HG03565 (cell line): Measurements from ENCODE around the gene CBX6.
"Not testable (repeated sequence)": the region's sequence is repeated elsewhere in the genome, so short reads cannot be mapped to it uniquely, and the experiment has no call there.

Experiments used
- ATAC-seq: cut with Tn5 transposase; IDR thresholded peaks from one replicate; pipeline ENCODE4 v1.9.1; 2021; ENCODE audit warnings: mild to moderate bottlenecking, moderate library complexity; ENCODE audit not compliant: unreplicated experiment

CBX6 gene

DNA sequence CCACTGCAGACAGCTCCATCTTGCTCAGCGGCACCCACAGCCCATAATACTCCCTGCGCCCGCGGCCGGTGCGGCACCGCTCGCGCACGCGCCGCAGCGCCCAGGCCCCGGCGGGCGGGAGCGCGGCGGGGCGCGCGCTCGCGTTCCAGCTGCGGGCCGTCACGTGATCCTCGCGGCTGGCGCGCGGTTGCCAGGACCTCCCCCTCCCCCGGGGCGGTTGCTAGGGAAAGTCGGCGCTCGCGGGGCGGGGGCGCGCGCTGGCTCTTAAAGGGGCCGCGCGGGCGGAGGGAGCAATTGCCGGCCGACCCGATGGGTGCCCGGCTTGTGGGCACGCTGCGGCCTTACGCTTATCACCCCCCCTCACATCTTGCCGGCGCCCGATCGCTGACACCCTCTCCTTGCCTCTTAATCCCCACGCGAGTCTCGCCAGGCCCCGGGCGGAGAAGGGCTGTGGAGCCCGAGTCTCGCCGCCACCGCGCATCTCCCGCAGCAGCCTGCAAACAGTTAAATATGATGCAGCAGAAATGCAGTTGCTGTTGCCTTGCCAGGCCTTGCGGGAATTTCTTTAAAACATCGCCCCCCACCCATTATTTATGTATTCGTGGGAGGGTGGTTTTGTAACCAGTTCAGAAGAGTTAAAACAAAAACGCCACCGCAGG is at the start of gene CBX6:
TSS of gene CBX6 (minus strand) at position 45 of the 659 bp plus-strand sequence. CDS start at position 19, 26 bp downstream.
- ATAC-seq, result peak; percentile 60

GRCh38 chr22:38921806-38922205 is 49.8 kb upstream of the CBX6 start:
- ATAC-seq, result no peak

- no peak for ATAC-seq
These were observed 49.1 kb upstream of the CBX6 start for GRCh38 chr22:38921120-38921519.

DNA sequence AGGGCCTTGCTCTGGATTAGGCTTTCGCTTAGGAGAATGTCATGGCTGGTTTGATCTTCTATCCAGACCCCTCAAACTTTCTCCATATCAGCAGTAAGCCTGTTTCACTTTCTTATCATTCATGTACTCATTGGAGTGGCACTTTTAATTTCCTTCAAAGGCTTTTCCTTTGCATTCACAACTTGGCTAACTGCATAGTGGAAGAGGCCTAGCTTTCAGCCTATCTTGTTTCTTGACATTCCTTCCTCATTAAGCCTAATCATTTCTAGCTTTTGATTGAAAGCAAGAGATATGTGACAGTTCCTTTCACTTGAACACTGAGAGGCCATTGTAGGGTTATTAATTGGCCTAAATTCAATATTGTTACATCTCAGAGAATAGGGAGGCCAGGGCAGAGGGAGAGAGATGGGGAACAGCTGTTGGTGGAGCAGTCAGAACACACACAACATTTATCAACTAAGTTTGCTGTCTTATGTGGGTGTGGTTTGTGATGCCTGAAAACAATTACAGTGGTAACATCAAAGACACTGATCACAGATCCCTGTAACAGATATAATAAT is 47.7 kb upstream of the CBX6 start:
- ATAC-seq, result no peak

- no peak for ATAC-seq
These were observed 39.4 kb upstream of the CBX6 start for GRCh38 chr22:38911434-38911833.

DNA sequence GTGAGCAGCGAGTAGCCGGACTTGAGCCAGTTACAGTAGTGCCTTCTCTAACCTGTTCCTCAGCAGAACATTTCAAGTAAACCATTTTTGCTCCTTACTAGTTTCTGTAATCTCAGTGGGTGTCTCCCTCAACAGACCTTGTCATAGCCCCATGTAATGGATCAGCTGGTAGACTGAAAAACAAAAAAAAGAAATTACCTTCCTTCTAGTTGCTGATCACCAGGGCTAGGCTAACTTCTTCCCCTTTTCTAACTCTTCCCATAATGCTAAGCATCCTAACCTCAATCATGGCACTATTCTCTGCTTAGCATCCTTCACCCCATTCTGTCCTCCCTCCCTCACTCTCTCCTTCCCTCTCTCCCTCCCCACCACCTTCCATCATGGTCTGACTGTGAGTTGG is 35.8 kb upstream of the CBX6 start:
- ATAC-seq, result no peak

DNA sequence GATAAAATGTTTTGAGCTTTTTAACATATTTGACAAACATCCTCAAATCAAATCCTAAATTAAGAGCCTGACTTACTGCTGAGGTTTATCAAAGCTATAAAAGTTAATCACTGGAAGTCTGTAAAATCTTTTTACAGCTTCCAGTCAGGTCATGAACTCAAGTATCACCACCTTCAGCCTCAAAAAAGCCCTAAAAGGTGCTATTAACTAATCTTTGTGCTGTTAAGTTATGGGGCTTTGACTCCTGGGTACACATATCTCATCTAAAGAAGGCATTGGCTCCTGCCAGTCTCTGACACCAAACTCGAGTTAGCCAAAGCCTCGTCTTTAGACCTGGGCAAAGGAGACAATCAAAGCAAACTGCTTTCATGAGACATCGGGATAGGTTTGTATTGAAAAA is 34.0 kb upstream of the CBX6 start:
- ATAC-seq, result no peak

GRCh38 chr22:38904052-38904617 is 32.1 kb upstream of the CBX6 start:
- ATAC-seq, result not testable (repeated sequence)

- no peak for ATAC-seq
These were observed 29.2 kb upstream of the CBX6 start for GRCh38 chr22:38901111-38901641.

- no peak for ATAC-seq
These were observed 28.7 kb upstream of the CBX6 start for GRCh38 chr22:38900677-38901076.

DNA sequence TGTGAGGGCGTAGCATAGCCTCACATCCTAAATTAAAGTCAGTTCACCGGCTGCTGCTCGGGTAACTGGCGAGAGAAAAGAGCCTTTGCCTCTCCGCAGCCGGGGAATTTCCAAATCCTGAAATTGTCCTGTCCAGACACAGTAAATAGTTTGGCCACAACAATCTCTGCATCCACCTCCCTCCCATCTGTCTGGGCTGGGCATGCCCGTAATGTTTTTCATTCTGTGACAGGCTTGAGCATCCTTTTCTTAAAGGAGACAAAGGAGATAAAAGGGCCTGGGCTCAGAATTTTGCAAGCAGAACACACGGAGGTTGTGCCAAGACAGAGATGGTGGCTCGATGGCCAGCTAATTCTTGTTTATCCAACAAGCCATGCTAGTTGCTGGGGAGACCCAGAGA is 19.2 kb upstream of the CBX6 start:
- ATAC-seq, result no peak

- no peak for ATAC-seq
These were observed 18.4 kb upstream of the CBX6 start for GRCh38 chr22:38890377-38890776.

- ATAC-seq, result no peak
These were observed 14.3 kb upstream of the CBX6 start for GRCh38 chr22:38886333-38886732.

- no peak for ATAC-seq
These were observed 11.1 kb upstream of the CBX6 start for GRCh38 chr22:38882972-38883622.

- no peak for ATAC-seq
These were observed 10.2 kb upstream of the CBX6 start for GRCh38 chr22:38881997-38882879.

DNA sequence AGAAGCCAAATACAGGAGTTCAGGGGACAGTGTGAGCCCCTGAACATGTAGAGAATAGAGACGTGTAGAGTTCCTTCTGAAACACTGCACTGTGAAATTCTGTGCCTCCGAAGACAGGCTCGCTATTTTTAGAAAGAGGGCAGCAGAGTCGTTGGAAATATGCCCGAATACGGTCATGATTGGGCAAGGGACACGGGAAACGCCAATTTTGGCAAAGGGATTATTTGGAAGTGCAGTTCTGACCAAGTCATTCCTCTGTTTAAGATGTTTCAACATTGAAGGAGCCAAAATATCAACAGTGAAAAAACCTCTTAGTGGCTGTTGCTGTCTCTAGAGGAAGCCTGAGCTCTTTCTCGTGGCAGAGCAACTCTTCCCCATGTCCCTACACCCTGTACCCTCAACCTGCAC is 9.5 kb upstream of the CBX6 start:
- ATAC-seq, result no peak

- no peak for ATAC-seq
These were observed 7.9 kb upstream of the CBX6 start for GRCh38 chr22:38879961-38880360.

DNA sequence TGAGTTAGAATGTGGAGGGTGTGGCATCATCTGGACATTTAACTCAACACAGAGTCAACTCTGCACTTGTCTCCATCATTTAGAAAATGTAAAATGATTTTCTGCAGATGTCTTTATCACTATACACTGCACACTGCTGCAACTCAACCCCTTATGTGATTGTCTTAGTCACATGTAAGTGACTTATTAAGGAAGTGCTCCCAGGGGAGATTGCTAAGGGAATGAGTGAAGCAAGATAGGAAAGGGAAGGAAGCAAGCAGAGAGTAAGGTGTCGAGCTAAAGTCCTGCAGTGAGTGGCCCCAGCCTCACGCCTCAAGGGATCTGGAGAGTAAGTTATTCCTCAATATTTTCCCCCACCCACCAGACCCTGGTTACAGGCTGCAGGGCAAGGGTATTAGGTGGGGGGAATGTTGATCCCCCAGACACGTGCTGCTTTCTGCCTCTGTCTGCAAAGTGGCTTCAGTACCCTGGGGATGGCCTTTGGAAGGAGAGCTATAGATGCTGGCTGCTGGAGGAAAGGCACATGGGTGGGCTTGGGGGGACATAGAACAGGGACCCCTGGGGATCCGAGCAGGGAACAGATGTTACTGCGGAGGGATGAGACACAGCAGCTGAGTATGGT is 7.2 kb upstream of the CBX6 start:
- no peak for ATAC-seq

DNA sequence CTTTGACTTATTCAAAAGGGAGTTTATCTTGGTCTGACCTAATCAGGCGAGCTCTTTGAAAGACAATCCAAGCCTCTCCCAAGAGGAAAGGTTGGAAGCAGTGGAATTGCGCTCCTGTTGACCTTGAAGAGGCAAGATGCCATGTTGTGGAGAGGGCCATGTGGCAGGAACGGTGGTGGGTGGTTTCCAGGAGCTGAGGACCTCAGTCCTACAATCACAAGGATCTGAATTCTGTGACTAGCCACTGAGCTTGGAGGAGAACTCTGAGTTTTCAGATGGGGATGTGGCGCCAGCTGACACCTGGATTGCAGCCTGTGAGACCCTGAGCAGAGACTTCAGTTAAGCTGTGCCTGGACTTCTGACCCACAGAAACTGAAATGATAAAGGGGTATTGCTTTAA is 6.0 kb upstream of the CBX6 start:
- ATAC-seq, result no peak

DNA sequence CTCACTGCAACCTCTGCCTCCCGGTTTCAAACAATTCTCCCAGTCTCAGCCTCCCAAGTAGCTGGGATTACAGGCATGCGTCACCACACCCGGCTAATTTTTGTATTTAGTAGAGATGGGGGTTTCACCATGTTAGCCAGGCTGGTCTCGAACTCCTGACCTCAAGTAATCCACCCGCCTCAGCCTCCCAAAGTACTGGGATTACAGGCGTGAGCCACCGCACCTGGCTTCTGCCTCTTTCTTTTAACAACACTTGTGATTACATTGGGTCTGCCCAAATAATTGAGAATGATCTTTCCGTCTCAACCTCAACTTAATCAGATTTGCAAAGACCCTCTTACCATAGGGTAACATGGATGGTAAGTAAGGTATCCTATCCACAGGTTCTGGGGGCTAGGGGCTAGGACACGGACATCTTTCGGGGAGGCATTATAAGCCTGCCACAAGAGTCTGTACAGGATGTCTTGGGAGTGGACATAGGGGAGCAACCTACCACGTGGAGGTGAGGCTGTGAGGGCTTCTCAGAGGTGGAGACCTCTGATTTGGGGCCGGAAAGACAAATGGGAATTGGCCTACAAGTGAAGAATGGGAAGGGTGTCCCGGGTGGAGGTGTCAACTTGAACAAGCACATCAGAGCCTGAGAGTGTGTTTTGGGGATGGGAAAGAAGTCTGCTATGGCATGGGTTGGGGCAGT is 2.7 kb upstream of the CBX6 start:
- ATAC-seq, result no peak
